ENCODE results near the gene CALCB.

DNA sequence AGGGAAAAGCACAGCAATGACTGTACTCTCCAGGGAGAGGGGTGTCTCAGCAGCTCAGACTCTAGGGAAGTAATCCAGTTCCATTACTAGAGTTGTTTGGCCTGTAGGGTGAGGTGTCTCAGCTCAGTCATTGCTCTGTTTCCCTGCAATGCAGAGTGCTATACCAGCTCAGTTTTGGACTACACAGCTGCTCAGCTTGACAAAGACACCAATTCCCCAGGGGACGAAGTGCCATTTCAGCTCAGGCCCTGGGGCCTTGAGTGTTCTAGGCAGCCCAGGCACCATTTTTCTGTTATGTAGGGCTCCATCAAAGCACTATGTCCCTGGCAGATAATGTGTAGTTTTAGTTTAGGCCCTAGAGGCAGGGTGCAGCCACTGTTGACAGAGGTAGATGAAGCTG lies 18.2 kb downstream of the CALCB start:
- TF ChIP-seq, protein P1, sequence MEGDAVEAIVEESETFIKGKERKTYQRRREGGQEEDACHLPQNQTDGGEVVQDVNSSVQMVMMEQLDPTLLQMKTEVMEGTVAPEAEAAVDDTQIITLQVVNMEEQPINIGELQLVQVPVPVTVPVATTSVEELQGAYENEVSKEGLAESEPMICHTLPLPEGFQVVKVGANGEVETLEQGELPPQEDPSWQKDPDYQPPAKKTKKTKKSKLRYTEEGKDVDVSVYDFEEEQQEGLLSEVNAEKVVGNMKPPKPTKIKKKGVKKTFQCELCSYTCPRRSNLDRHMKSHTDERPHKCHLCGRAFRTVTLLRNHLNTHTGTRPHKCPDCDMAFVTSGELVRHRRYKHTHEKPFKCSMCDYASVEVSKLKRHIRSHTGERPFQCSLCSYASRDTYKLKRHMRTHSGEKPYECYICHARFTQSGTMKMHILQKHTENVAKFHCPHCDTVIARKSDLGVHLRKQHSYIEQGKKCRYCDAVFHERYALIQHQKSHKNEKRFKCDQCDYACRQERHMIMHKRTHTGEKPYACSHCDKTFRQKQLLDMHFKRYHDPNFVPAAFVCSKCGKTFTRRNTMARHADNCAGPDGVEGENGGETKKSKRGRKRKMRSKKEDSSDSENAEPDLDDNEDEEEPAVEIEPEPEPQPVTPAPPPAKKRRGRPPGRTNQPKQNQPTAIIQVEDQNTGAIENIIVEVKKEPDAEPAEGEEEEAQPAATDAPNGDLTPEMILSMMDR (conservative IDR thresholded peaks at IDR 0.05; ENCODE audit: low read depth, low read length) = no peak
- no peak for TF ChIP-seq EZH2 (IDR thresholded peaks at IDR 0.05; ENCODE audit: borderline replicate concordance, low read depth, low read length, poor library complexity, severe bottlenecking)
